NCI-H1105 (cell line): ENCODE data around the gene CERS6.

Source experiments
- DNase-seq: peaks from one replicate; lab custom pipeline; 2025; lab: John Stamatoyannopoulos, UW

The CERS6 gene

GRCh38 chr2:168602379-168602778 is 146.3 kb downstream of the CERS6 start:
- DNase-seq = no peak

GRCh38 chr2:168602846-168603401 is 146.9 kb downstream of the CERS6 start:
- DNase-seq = no peak

- DNase-seq = no peak
These were observed 147.4 kb downstream of the CERS6 start for GRCh38 chr2:168603439-168603961.

- no peak for DNase-seq
These were observed 148.2 kb downstream of the CERS6 start for GRCh38 chr2:168604252-168604651.

GRCh38 chr2:168607992-168608391 is 151.9 kb downstream of the CERS6 start:
- DNase-seq = no peak

GRCh38 chr2:168608796-168609195 is 152.7 kb downstream of the CERS6 start:
- DNase-seq = no peak

GRCh38 chr2:168611091-168611490 is 155.0 kb downstream of the CERS6 start:
- DNase-seq = no peak

- DNase-seq = no peak
These were observed 156.0 kb downstream of the CERS6 start for GRCh38 chr2:168611896-168612650.

- no peak for DNase-seq
These were observed 156.6 kb downstream of the CERS6 start for GRCh38 chr2:168612719-168613118.

GRCh38 chr2:168613551-168613950 is 157.5 kb downstream of the CERS6 start:
- no peak for DNase-seq

- DNase-seq = no peak
These were observed 158.3 kb downstream of the CERS6 start for GRCh38 chr2:168614172-168615018.

GRCh38 chr2:168620554-168620953 is 164.5 kb downstream of the CERS6 start:
- no peak for DNase-seq

- DNase-seq = no peak
These were observed 166.5 kb downstream of the CERS6 start for GRCh38 chr2:168622559-168622958.

- DNase-seq = no peak
These were observed 168.0 kb downstream of the CERS6 start for GRCh38 chr2:168624028-168624427.

- no peak for DNase-seq
These were observed 170.0 kb downstream of the CERS6 start for GRCh38 chr2:168626096-168626495.

GRCh38 chr2:168626647-168627046 is 170.6 kb downstream of the CERS6 start:
- no peak for DNase-seq

- no peak for DNase-seq
These were observed 176.6 kb downstream of the CERS6 start for GRCh38 chr2:168632709-168633121.

- DNase-seq = no peak
These were observed 177.1 kb downstream of the CERS6 start for GRCh38 chr2:168633200-168633599.

GRCh38 chr2:168633895-168634294 is 177.8 kb downstream of the CERS6 start:
- DNase-seq = no peak

GRCh38 chr2:168635065-168635577 is 179.0 kb downstream of the CERS6 start:
- no peak for DNase-seq

GRCh38 chr2:168639018-168639417 is 182.9 kb downstream of the CERS6 start:
- DNase-seq = no peak

- no peak for DNase-seq
These were observed 183.4 kb downstream of the CERS6 start for GRCh38 chr2:168639441-168639898.
